Activated naive CD8-positive, alpha-beta T cell treated with anti-CD3 and anti-CD28 coated beads, Interleukin-2, amount 50 U/mL, for 24 hours (primary cell): ENCODE data around the gene PKNOX1.

Source experiments
- ATAC-seq: fragments of 150-1000 bp; cut with Tn5 transposase; one replicate; pipeline ENCODE4 v1.10.0; 2021
- DNase-seq: peaks from one replicate; pipeline ENCODE4 v3.0.0; 2021
- H3K27ac Mint-ChIP-seq: one replicate; pipeline ENCODE4 v1.8.0; 2021; ENCODE audit warnings: mild to moderate bottlenecking, mixed read lengths
- H3K27me3 Mint-ChIP-seq: one replicate; pipeline ENCODE4 v1.8.0; 2021; ENCODE audit warnings: mixed read lengths
- H3K36me3 Mint-ChIP-seq: one replicate; pipeline ENCODE4 v1.8.0; 2021; ENCODE audit warnings: low read depth, mixed read lengths
- H3K4me1 Mint-ChIP-seq: one replicate; pipeline ENCODE4 v1.8.0; 2021; ENCODE audit warnings: mixed read lengths
- H3K4me3 Mint-ChIP-seq: one replicate; pipeline ENCODE4 v1.8.0; 2021; ENCODE audit warnings: mild to moderate bottlenecking, moderate library complexity, mixed read lengths
- H3K9me3 Mint-ChIP-seq: one replicate; pipeline ENCODE4 v1.8.0; 2021; ENCODE audit warnings: mixed read lengths

The PKNOX1 gene

GRCh38 chr21:42969193-42969600 is 5.2 kb upstream of the PKNOX1 start:
- H3K27ac Mint-ChIP-seq: no peak overlapping the region
- DNase-seq: no peak
- no peak for ATAC-seq
- peaks cover 6% of the 10 kb centered on the region for H3K4me1 Mint-ChIP-seq
- no peaks in the 10 kb centered on the region for H3K36me3 Mint-ChIP-seq
- no peaks in the 10 kb centered on the region for H3K9me3 Mint-ChIP-seq
- H3K4me3 Mint-ChIP-seq: no peak overlapping the region
- no peaks in the 10 kb centered on the region for H3K27me3 Mint-ChIP-seq

- Mint-ChIP-seq H3K9me3 (no peaks in the 10 kb centered on the region), H3K4me3 (no peak overlapping the region), H3K36me3 (peaks cover 4% of the 10 kb centered on the region), H3K27me3 (no peaks in the 10 kb centered on the region), H3K27ac (no peak overlapping the region), H3K4me1 (peaks cover 10% of the 10 kb centered on the region)
- ATAC-seq (no peak), DNase-seq (no peak)
These were observed 3.3 kb upstream of the PKNOX1 start for GRCh38 chr21:42970946-42971653.

GRCh38 chr21:42971897-42972275 is 2.5 kb upstream of the PKNOX1 start:
- ATAC-seq: no peak
- H3K27me3 Mint-ChIP-seq: no peaks in the 10 kb centered on the region
- H3K9me3 Mint-ChIP-seq: no peaks in the 10 kb centered on the region
- H3K4me3 Mint-ChIP-seq: no peak overlapping the region
- peaks cover 9% of the 10 kb centered on the region for H3K36me3 Mint-ChIP-seq
- peaks cover 18% of the 10 kb centered on the region for H3K4me1 Mint-ChIP-seq
- DNase-seq: no peak
- no peak overlapping the region for H3K27ac Mint-ChIP-seq

GRCh38 chr21:42973309-42973990 is 912 bp upstream of the PKNOX1 start:
- ATAC-seq: no peak

DNA sequence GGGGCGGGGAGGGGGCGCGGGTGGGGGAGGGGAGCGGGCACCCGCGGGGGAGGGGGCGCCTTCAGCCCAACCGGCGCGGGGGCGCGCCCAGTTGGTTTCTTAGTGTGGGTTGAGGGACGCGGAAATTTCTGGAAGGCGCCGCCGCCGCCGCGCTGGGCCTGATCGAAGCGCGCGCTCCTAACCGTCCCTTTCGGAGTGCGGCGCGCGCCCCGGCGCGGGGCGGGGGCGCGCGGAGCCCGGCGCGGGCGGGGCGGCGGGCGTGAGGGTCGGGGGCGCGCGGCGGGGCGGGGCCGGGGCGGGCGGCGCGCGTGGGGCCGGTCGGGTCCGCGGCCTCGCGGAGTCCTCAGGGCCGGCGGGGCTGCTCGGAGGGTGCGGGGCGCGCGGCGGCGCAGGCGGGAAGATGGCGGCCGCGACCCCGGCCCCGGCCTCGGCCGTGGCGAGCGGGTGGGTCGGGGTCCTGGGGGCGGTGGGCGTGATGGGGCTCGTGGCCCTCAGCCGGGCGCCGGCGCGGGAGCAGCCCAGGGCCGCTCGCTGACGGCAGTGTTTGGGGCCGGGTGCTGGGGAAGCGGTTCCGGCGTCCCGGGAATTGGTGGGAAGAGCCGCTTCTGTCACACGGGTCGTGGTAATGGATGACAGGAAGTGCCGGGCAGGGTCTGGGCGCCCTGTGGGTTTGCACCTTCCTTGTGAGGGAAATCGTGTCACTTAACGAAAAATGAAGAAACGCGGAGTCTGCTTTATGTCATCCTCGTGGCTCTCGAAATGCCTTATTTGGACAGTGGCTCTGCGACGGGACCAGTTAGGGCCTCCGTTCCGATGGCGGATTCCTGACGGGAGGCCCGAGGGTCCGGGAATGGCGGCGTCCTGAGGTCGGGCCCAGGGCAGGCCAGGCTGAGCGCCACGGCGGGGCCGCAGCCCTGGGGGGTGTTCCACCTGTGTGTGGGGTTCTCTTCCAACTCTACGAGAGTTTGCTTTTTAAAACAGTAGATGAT is 764 bp downstream of the PKNOX1 start:
- no peaks in the 10 kb centered on the region for H3K27me3 Mint-ChIP-seq
- peak; percentile 6 for ATAC-seq
- H3K27ac Mint-ChIP-seq: peak overlapping the region; percentile 90

More at GRCh38 chr21:42973309-42973990, 912 bp upstream of the PKNOX1 start:
- Mint-ChIP-seq H3K27me3 (no peaks in the 10 kb centered on the region), H3K9me3 (no peaks in the 10 kb centered on the region), H3K27ac (peak overlapping the region; percentile 81), H3K4me3 (peak overlapping the region; percentile 64), H3K4me1 (peaks cover 30% of the 10 kb centered on the region), H3K36me3 (peaks cover 14% of the 10 kb centered on the region)
- DNase-seq: no peak

GRCh38 chr21:42975886-42976608 is 1.7 kb downstream of the PKNOX1 start:
- ATAC-seq: no peak
- H3K4me3 Mint-ChIP-seq: peak overlapping the region; percentile 87
- H3K27ac Mint-ChIP-seq: peak overlapping the region; percentile 90
- no peaks in the 10 kb centered on the region for H3K9me3 Mint-ChIP-seq
- peaks cover 45% of the 10 kb centered on the region for H3K4me1 Mint-ChIP-seq
- DNase-seq: no peak
- no peaks in the 10 kb centered on the region for H3K27me3 Mint-ChIP-seq
- H3K36me3 Mint-ChIP-seq: peaks cover 23% of the 10 kb centered on the region

More for the DNA sequence above, 764 bp downstream of the PKNOX1 start:
- peak; percentile 72 for DNase-seq
- H3K4me3 Mint-ChIP-seq: peak overlapping the region; percentile 87
- peaks cover 23% of the 10 kb centered on the region for H3K36me3 Mint-ChIP-seq
- H3K9me3 Mint-ChIP-seq: no peaks in the 10 kb centered on the region
- H3K4me1 Mint-ChIP-seq: peaks cover 40% of the 10 kb centered on the region

DNA sequence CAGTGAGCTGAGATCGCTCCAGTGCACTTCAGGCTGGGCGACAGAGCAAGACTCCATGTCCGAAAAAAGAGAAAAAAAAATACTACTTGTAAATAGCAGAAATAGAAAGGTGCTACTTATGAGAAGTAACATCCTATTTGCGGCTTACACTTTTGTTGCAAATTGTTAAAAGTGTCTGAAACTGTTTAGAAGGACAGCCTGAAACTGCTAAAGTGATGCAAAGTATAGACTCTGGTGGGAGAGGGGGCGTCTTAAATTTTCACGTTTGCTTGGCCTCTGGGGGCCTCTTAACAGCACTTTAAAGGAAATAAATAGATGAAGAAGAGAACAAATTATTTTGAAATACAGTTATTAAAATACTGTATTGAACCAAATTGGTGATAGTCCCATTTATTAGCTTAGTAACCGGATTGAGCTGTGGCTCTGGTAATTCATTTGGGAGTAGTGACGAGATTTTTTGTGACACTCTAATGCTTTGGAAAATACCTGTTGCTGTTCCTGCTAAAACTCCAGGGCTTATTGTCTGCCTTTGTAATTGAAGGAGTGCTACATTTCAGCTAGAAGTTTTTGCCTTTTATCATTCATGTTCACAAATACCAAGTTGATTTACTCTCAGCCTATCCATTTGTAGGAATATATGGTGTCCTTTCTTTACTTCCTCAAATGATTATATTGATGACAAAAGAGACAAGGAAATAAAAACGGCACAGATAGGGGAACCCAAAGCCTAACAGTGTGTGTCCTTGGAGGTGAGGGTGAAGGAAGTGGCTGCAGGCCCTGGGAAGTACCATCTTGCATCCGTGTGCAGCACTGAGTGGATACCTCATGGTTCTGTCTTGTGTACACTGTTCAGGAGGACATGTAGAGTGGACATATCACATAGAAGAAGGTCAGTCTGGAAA is 6.2 kb downstream of the PKNOX1 start:
- Mint-ChIP-seq H3K27me3 (no peaks in the 10 kb centered on the region), H3K27ac (no peak overlapping the region), H3K36me3 (peaks cover 23% of the 10 kb centered on the region), H3K4me3 (no peak overlapping the region), H3K9me3 (no peaks in the 10 kb centered on the region), H3K4me1 (peaks cover 53% of the 10 kb centered on the region)
- DNase-seq (no peak), ATAC-seq (no peak)

DNA sequence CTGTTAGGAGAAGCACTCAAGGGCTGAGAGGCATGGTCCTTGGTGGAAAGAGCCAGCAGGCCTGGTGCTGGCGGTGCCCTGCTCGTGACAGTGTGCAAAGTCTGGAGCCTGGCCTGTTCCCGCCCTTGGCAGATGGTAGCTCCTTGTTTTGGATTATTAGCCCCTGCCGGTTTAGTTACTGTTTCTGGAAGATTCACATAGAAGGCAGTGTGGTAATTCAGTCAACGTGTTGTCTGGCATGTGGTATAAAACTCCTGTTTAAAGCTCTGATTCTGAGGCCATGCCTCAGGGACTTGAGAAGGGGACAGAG is 6.8 kb downstream of the PKNOX1 start:
- no peak overlapping the region for H3K4me3 Mint-ChIP-seq
- H3K9me3 Mint-ChIP-seq: no peaks in the 10 kb centered on the region
- peaks cover 18% of the 10 kb centered on the region for H3K36me3 Mint-ChIP-seq
- no peaks in the 10 kb centered on the region for H3K27me3 Mint-ChIP-seq
- peaks cover 51% of the 10 kb centered on the region for H3K4me1 Mint-ChIP-seq
- no peak for DNase-seq
- no peak for ATAC-seq
- no peak overlapping the region for H3K27ac Mint-ChIP-seq

DNA sequence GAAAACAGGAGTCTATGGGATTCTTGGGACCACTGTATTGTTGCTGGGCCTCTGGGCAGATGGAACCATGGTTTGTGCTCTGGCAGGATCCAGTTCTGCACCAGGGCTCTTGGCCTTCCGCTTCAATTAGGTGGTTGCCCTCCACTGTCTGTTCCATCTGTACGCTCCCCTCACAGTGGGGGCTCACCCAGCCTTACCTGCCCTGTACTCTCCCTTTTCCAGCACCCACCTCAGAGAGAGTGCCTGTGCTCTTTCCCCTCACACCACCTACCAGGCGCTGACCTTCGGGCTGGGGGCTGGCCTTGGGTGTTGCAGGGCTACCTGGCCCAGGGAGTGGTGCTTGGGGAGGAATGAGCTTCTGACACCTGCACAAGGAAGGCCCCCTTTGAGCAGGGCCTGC is 7.5 kb downstream of the PKNOX1 start:
- no peak overlapping the region for H3K4me3 Mint-ChIP-seq
- no peaks in the 10 kb centered on the region for H3K9me3 Mint-ChIP-seq
- H3K27me3 Mint-ChIP-seq: no peaks in the 10 kb centered on the region
- ATAC-seq: no peak
- H3K36me3 Mint-ChIP-seq: peaks cover 14% of the 10 kb centered on the region
- H3K27ac Mint-ChIP-seq: no peak overlapping the region
- DNase-seq: no peak
- H3K4me1 Mint-ChIP-seq: peaks cover 51% of the 10 kb centered on the region

DNA sequence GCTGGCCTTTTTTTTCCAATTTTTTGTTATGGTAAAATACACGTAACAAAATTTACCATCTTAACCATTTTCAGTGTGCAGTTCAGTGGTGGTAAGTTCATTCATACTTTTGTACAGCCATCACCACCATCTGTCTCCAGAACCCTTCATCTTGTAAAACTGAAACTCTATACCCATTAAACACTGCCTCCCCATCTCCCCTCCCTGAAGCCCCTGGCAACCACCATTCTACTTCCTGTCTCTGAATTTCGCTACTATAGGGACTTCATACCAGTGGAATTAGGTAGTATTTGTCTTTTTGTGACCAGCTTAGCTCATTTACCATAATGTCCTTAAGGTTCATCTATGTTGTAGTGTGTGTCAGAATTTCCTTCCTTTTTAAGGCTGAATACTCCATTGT is 8.7 kb downstream of the PKNOX1 start:
- peaks cover 8% of the 10 kb centered on the region for H3K36me3 Mint-ChIP-seq
- H3K27me3 Mint-ChIP-seq: no peaks in the 10 kb centered on the region
- no peak overlapping the region for H3K27ac Mint-ChIP-seq
- H3K4me1 Mint-ChIP-seq: peaks cover 38% of the 10 kb centered on the region
- no peak overlapping the region for H3K4me3 Mint-ChIP-seq
- no peak for DNase-seq
- H3K9me3 Mint-ChIP-seq: no peaks in the 10 kb centered on the region
- peak; percentile 61 for ATAC-seq

GRCh38 chr21:42983869-42984268 is 9.5 kb downstream of the PKNOX1 start:
- H3K36me3 Mint-ChIP-seq: peaks cover 6% of the 10 kb centered on the region
- H3K4me1 Mint-ChIP-seq: peaks cover 35% of the 10 kb centered on the region
- H3K9me3 Mint-ChIP-seq: no peaks in the 10 kb centered on the region
- no peaks in the 10 kb centered on the region for H3K27me3 Mint-ChIP-seq
- ATAC-seq (no peak), DNase-seq (no peak)
- no peak overlapping the region for H3K4me3 Mint-ChIP-seq
- no peak overlapping the region for H3K27ac Mint-ChIP-seq

DNA sequence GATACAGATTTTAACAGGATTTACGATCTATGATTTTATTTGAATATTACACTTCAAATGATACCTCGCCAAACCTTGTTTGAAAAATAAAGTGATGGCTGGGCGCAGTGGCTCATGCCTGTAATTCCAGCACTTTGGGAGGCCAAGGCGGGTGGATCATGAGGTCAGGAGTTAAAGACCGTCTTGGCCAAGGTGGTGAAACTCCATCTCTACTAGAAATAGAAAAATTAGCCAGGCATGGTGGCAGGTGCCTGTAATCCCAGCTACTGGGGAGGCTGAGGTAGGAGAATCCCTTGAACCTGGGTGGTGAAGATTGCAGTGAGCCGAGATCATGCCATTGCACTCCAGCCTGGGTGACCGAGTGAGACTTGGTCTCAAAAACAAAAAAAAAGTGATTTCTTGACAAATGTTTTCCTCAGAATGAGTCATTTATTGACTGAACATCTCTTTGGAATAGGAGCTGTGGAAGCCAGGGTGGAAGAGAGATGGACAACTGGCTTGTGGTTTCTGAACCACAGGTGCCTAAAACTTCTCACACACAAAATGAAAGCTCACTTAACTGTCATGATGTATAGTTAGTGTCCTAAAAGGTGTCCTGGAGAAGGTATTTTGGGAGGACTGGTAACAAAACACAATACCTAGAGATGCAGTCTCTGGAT is 11.9 kb downstream of the PKNOX1 start:
- DNase-seq: no peak
- no peaks in the 10 kb centered on the region for H3K27me3 Mint-ChIP-seq
- no peaks in the 10 kb centered on the region for H3K36me3 Mint-ChIP-seq
- H3K4me1 Mint-ChIP-seq: peaks cover 41% of the 10 kb centered on the region
- H3K9me3 Mint-ChIP-seq: no peaks in the 10 kb centered on the region
- no peak for ATAC-seq
- H3K27ac Mint-ChIP-seq: peak overlapping the region; percentile 19
- no peak overlapping the region for H3K4me3 Mint-ChIP-seq
